Upper lobe of right lung (tissue), 1 donor: ENCODE data around the gene GRXCR1. TPM values are rescaled to one million over a fixed set of nuclear protein-coding genes. Genes with fewer than 3 reads are reported as not detected.
A peak's percentile ranks its signal among the peaks of the same experiment; 100 is the strongest.

Source experiments
- ATAC-seq: fragments of 200-7000 bp; cut with Tn5 transposase; one replicate; pipeline ENCODE4 v1.9.1; 2020; ENCODE audit warnings: mild to moderate bottlenecking, moderate library complexity
- DNase-seq: peaks from one replicate; pipeline ENCODE4 v3.0.0-alpha.2; 2020
- H3K27ac ChIP-seq: fragments of 200-600 bp; one replicate; pipeline ENCODE4 v1.8.0; 2022
- H3K27me3 ChIP-seq: fragments of 200-600 bp; one replicate; pipeline ENCODE4 v1.8.0; 2022; ENCODE audit warnings: mild to moderate bottlenecking
- H3K36me3 ChIP-seq: fragments of 200-600 bp; one replicate; pipeline ENCODE4 v1.8.0; 2022
- H3K4me1 ChIP-seq: fragments of 200-600 bp; one replicate; pipeline ENCODE4 v1.8.0; 2022
- H3K4me3 ChIP-seq: fragments of 200-600 bp; one replicate; pipeline ENCODE4 v1.8.0; 2022; ENCODE audit warnings: mild to moderate bottlenecking
- H3K9me3 ChIP-seq: fragments of 200-600 bp; one replicate; pipeline ENCODE4 v1.8.0; 2022
- CTCF ChIP-seq: fragments of 200-600 bp; IDR thresholded peaks from one replicate; pipeline ENCODE4 v1.8.0; 2022; ENCODE audit warnings: antibody characterized with exemption
- intact Hi-C: fragments of 100-400 bp; cut with DNase I; formaldehyde crosslinking; loops from one replicate; pipeline ENCODE4 v1.11.0; 2022
- total RNA-seq: library from RNA; stranded (reverse); fragmentation: NEBNext Ultra II Directional; extraction: Animal tissue kit (Norgen Biotek cat#: 25700); gene quantifications from one replicate; pipeline ENCODE4 v1.2.1, GENCODE V29; 2021
- donor health status: DM: no; HTN: yes; CAD: no; lungs with severe emphysema.

Gene GRXCR1
- total RNA-seq, 1 donor from 2014 or later, result not detected

GRCh38 chr4:42906891-42907759, 14.6 kb downstream of the GRXCR1 start:
- no peak overlapping the region for H3K27ac ChIP-seq
- ATAC-seq (peak; percentile 34), DNase-seq (no peak)
- no peaks in the 10 kb centered on the region for H3K4me1 ChIP-seq
- H3K4me3 ChIP-seq, result no peak overlapping the region
- TF ChIP-seq CTCF, result no peak
- H3K9me3 ChIP-seq, result no peaks in the 10 kb centered on the region
- H3K27me3 ChIP-seq, result no peaks in the 10 kb centered on the region
- intact Hi-C loops, result no loop called here
- H3K36me3 ChIP-seq, result no peaks in the 10 kb centered on the region

- Histone ChIP-seq H3K36me3 (no peaks in the 10 kb centered on the region), H3K4me1 (no peaks in the 10 kb centered on the region), H3K4me3 (no peak overlapping the region), H3K9me3 (no peaks in the 10 kb centered on the region), H3K27ac (no peak overlapping the region), H3K27me3 (no peaks in the 10 kb centered on the region)
- ATAC-seq, result no peak
- DNase-seq, result no peak
- intact Hi-C loops, result no loop called here
- TF ChIP-seq CTCF, result no peak
Measured at GRCh38 chr4:42910459-42910858, 17.9 kb downstream of the GRXCR1 start.

- Histone ChIP-seq H3K27me3 (no peaks in the 10 kb centered on the region), H3K4me1 (no peaks in the 10 kb centered on the region), H3K27ac (no peak overlapping the region), H3K9me3 (no peaks in the 10 kb centered on the region), H3K4me3 (no peak overlapping the region), H3K36me3 (no peaks in the 10 kb centered on the region)
- DNase-seq (no peak), ATAC-seq (no peak)
- intact Hi-C loops, result no loop called here
- TF ChIP-seq CTCF, result no peak
Measured at GRCh38 chr4:42914937-42915336, 22.4 kb downstream of the GRXCR1 start.

GRCh38 chr4:42915484-42915883, 23.0 kb downstream of the GRXCR1 start:
- no peak for ATAC-seq
- Histone ChIP-seq H3K9me3 (no peaks in the 10 kb centered on the region), H3K4me1 (no peaks in the 10 kb centered on the region), H3K36me3 (no peaks in the 10 kb centered on the region), H3K27me3 (no peaks in the 10 kb centered on the region), H3K4me3 (no peak overlapping the region), H3K27ac (no peak overlapping the region)
- intact Hi-C loops, result no loop called here
- no peak for TF ChIP-seq CTCF
- no peak for DNase-seq

GRCh38 chr4:42917296-42917695, 24.8 kb downstream of the GRXCR1 start:
- no peaks in the 10 kb centered on the region for H3K4me1 ChIP-seq
- no peaks in the 10 kb centered on the region for H3K27me3 ChIP-seq
- no peak overlapping the region for H3K27ac ChIP-seq
- no peak for ATAC-seq
- H3K9me3 ChIP-seq, result no peaks in the 10 kb centered on the region
- intact Hi-C loops, result no loop called here
- H3K36me3 ChIP-seq, result no peaks in the 10 kb centered on the region
- no peak overlapping the region for H3K4me3 ChIP-seq
- no peak for DNase-seq
- TF ChIP-seq CTCF, result no peak
